G401 (cell line): ENCODE data around the gene HORMAD2. TPM values are rescaled to one million over a fixed set of nuclear protein-coding genes. Genes with fewer than 3 reads are reported as not detected.
"Not testable (repeated sequence)": the region's sequence is repeated elsewhere in the genome, so short reads cannot be mapped to it uniquely, and the experiment has no call there.

Source experiments
- DNase-seq: peaks from one replicate; pipeline ENCODE4 v3.0.0-alpha.2; 2015; ENCODE audit warnings: low spot score
- in situ Hi-C: cut with HindIII; loops from 2 replicates; pipeline ENCODE4 v1.10.0; 2016; ENCODE audit warnings: low sequenced_read_pairs, mixed read lengths
- total RNA-seq: library from RNA; depleted of rRNA; stranded (reverse); fragments of >200 nt; shearing (Covaris generic); gene quantifications from 2 replicates; pipeline ENCODE4 v1.2.3, GENCODE V29; 2014

Gene HORMAD2
- total RNA-seq, 1 experiment from 2014 or later: not detected

DNA sequence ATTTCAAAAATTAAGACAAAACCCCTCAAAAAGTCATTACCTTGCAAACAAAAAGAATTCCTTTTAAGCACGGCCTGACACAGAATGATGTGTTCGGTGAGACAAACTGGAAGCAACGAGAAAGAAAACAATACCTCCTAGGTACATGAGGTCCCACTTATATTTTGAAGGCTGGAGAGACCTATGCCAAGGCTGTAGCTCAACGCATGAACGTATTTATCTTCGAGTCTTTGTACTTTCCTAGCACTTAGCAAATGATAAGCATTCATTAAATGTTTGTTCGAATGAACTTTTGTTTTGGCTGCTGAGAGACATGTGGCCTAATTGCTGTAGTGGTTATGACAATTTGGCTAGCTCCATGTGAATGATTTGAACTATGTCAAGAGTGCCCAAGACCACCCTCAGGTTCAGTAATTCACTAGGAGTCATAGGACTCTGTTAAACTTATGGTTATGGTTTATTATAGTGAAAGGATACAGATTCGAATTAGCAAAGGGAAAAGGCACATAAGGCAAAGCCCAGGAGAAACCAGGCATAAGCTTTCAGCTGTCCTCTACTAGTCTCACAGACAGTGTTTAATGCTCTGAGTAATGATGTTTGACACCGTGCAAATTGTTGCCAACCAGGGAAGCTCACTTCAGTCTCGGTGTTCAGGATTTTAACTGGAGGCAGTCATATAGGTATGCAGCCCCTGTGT is 26.0 kb upstream of the HORMAD2 start:
- DNase-seq: no peak
- in situ Hi-C loops: no loop called here

DNA sequence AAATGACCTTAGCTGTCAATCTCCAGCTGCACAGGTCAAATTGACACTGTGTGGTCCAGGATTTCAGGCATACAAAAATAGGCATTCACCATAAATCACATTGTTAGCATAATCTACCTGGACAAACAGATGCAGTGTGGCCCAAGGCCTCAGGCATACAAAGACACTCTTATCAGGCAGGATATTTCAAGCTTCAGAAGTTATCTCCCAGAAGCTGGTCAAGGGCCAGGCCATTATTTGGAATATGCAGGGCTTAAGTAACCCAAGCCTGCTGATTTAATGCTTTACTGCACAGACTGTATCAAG is 25.5 kb upstream of the HORMAD2 start:
- no peak for DNase-seq
- in situ Hi-C loops: no loop called here

DNA sequence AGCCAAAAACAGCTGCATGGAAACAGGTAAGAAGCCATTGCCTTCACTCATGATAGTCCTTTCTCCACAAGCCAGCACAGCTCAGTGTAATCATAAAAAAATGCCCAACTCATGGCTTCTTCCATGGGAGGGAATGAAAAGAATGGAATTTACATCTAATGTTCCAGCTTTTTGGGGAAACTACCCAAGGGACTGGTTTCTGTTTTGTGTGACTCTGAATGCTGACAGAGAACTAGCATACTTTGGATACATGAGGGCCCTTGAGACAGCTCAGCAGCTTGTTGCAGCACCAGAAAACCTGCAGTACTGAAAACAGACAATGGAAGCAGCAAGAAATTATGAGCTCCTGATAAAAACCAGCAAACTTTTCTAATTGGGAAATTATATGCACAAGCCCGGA is 24.2 kb upstream of the HORMAD2 start:
- DNase-seq: no peak
- in situ Hi-C loops: no loop called here

DNA sequence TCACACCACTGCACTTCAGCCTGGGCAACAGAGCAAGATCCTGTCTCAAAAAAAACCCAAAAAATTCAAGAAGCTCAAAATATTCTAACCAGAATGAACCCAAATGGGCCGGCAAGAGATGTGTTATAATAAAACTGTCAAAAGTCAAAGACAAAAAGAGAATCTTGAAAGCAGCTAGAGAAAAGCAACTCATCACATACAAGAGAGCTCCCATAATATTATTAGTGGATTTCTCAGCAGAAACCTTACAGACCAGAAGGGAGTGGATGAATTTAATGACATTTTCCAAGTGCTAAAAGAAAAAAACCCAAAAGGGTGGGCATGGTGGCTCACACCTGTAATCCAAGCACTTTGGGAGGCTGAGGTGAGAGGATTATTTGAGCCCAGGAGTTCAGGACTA is 22.9 kb upstream of the HORMAD2 start:
- DNase-seq: no peak
- in situ Hi-C loops: no loop called here

DNA sequence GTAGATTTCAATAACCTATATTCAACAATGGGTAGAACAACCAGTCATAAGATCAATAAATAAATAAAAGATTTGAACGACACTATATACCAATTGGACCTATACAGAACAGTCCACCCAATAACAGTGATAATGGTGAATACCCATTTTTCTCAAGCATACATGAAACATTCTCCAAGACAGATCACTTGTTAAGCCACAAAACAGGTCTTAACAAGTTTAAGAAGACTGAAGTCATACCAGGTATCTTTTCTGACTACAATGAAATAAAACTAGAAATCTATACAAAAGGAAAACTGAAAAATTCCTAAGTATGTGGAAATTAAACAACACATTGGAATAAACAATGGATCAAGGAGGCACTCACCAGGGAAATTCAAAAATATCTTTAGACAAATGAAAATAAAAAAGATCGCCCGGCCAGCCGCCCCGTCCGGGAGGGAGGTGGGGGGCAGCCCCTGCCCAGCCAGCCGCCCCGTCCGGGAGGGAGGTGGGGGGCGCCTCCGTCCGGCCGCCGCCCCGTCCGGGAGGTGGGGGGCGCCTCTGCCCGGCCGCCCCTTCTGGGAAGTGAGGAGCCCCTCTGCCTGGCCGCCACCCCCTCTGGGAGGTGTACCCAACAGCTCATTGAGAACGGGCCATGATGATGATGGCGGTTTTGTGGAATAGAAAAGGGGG is 20.8 kb upstream of the HORMAD2 start:
- DNase-seq, in situ Hi-C loops: not testable (repeated sequence)

DNA sequence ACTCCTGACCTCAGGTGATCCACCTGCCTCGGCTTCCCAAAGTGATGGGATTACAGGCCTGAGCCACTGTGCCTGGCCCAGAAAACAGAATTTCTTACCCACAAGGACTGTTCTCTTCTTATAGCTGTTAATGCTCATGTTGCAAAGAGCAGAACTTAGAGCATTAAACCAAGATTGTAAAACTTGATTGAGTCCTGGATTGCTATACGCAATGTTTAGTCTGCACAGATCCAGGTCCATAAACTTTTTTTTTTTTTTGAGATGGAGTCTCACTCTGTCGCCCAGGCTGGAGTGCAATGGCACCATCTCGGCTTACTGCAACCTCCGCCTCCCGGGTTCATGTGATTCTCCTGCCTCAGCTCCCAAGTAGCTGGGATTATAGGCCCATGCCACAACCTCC is 19.2 kb upstream of the HORMAD2 start:
- DNase-seq, in situ Hi-C loops: not testable (repeated sequence)

DNA sequence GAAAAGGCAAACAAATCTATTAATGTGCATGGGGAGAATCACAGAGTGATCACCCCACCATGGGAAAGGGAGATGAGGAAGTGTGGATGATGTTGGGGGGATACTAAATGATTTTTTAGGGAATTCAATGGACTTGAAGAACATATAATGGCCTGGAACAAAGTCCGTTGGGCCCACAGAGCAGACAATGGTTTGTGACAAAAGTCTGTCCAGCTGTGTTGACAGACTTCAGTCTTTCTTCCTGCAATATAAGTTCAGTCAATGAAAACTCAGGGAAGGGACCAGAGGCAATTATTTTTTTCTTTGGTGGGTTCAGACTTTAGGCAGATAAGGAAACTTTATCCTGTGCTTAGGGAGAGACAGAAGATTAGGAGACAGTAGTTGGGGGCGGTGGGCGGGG is 18.0 kb upstream of the HORMAD2 start:
- in situ Hi-C loops: no loop called here
- no peak for DNase-seq

DNA sequence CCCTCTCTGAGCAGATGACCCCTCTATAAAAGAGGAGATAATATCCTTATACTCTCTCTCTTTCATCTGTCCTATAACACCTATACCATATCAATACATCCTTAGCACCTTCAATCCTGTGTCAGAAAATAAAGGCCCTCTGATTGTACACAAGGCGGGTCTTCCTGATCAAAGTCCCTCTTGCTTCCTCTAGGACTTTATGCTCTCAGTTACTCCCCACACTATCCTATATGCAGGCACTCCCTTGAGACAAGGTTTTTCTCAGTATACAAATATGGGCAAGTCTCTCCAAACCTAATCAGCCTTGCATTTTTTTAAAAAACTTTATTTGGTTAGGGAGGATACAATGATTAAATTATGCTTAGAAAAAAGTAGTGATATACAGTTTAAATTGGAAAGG is 17.3 kb upstream of the HORMAD2 start:
- in situ Hi-C loops: no loop called here
- DNase-seq: no peak

DNA sequence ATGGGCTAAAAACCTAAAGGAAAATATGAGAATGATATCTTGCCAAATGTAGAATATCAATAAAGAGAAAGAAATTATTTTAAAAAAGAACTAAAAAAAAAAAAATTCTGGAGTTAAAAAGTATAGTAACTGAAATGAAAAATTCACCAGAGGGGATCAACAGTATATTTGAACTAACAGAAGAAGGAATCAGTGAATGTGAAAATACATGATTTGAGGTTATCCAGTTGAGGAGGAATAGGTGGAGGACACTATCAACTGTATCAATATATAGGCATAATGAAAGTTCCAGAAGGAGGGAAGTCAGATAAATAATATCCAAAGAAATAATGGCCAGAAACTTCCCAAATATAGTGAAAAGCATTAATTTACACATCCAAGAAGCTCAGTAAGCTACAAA is 16.1 kb upstream of the HORMAD2 start:
- in situ Hi-C loops: no loop called here
- no peak for DNase-seq

DNA sequence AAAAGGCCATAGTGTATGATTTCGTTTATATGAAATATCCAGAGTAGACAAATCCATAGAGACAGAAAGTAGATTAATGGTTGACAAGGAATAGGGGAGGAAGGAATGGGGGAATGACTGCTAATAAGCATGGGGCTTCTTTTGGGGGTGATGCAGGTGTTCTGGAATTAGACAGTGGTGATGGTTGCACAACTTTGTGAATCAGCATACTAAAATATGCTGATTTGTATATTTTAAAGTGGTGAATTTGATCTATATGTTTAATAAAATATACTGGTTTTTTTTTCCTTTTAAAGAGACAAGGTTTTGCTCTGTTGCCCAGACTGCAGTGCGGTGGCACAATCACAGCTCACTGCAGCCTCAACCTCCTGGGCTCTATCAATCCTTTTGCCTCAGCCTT is 6.5 kb upstream of the HORMAD2 start:
- no peak for DNase-seq
- in situ Hi-C loops: no loop called here

DNA sequence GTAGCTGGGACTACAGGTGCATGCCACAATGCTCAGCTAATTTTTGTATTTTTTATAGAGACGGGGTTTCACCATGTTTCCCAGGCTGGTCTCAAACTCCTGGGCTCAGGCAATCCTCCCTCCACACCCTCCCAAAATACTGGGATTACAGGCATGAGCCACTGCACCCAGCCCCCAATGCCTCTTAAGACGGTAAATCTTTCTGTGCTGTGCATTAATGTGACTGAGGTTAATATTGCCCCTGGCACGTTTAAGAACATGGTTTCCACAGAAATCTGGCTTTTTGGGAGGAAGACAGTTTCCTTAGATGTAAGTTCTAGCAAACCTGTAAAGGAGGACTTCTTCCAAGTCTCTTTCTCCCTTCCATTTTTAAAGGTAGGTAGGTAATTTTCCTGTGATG is 6.1 kb upstream of the HORMAD2 start:
- no peak for DNase-seq
- in situ Hi-C loops: no loop called here

DNA sequence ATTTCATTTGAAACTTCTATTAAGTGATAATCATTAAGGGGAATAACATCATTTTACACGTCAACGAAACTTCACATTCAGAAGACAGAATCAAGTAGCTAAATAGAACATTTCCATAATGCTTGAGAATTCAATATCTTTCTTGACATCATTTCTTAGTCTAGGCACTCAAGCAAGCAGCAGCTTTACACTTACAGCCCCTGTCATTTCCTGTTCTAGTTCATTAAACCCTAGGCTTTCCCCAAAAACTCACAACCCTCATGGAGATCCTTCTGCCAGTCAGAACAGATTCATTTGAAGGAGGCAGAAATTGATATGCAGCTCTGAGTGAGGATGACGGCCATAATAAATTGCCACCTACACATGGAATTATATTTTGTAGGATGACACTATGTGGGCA is 5.3 kb upstream of the HORMAD2 start:
- in situ Hi-C loops: no loop called here

DNA sequence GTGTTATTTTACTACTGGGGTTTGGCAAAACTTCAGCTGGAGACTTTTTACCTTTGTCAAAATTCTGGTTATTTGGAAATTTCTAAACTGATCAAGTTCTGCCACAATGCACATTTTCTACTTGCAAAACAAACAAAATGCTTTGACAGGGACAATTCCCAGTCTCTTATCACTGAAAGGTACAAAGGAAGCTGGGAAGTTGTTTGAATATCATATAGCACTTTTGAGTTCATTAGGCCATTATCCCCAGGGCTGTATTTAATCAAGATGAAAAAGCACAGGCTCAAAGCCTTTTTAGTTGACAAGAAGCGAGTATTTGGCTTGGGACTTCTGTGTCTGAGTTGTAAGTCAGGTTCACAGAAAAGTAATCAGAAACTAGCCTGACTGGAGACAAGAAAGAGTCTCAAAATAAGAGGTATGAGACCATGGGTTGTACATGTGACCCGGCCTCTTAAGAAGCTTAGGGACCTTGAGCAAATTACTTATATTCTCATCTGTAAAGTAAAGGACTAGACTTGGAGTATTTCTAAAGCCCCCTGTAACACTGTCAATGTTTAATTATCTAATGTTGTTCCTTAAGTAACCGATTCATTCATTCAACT is 2.9 kb upstream of the HORMAD2 start:
- in situ Hi-C loops: no loop called here
- DNase-seq: peak; percentile 11

More for the DNA sequence above, 5.3 kb upstream of the HORMAD2 start:
- no peak for DNase-seq

DNA sequence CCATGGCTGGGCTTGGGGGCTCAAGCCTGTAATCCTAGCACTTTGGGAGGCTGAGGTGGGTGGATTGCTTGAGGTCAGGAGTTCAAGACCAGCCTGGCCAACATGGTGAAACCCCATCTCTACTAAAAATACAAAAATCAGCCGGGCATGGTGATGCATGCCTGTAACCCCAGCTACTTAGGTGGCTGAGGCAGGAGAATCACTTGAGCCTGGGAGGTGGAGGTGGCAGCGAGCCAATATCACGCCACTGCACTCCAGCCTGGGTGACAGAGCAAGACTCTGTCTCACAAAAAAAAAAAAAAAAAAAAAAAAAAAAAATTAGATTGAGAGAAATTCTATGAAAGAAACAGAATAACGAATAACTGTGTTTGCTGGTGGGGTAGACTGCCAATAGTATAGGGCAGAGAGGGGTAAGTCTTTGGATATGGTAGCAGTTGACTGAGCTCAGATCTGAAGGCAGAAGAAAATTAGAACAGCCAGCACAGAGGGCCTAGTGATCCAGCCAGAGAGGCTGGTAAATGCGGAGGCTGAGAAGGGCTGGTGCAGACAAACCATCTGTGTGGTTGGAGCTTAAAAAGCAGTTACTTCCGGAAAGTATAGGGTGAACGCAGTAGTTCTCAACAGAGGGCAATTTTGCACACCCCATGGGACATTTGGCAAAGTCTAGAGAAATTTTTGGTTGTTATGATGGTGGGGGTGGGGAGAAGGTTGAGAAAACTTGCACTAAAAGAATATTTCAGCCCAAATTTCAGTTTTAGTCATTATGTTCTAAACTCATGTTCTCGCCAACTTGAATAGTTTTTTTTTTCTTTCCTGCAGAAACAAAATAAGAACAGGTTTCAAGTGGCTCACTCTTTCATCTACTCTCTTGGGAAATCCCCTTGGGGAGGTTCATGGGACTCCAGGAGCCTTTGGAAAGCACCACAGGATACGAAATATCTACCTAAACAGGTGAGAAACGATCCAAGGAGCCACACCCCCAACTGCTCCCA is 1.6 kb upstream of the HORMAD2 start:
- DNase-seq: no peak
- in situ Hi-C loops: no loop called here

DNA sequence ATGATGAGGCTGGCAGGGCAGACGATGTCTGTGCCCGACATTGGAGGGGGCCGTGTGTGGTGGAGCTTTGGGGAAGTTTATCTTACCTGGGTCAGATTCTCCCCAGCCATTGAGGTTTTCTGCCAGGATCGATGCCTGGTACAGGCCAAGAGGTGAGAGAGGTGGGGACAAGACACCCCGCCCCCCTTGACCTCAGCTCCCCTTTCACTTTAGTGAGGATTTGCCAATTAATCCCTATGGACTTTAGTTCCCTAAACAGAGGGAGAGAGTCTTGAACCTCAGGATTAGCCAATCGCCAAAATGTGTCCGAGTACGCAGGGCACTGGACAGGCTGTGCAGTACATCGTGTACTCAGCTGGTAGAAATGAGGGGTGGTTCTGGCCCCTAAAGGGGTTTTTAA is 541 bp downstream of the HORMAD2 start:
- in situ Hi-C loops: no loop called here
- DNase-seq: no peak

DNA sequence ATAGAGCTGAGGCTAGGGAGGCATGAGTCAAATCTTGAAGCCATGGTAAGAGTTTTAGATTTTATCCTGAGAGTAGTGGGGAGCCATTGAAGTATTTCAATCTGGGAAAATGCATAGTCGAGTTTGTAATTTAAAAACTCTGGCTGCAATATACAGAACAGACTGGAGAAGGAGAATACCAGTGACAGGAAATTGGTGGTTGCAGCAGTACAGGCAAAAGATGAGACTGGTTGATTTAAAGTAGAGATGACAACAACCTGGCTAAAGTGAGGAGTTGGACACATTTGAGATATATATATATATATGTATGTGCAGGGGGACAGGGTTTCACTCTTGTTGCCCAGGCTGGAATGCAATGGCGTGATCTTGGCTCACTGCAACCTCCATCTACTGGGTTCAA is 6.2 kb downstream of the HORMAD2 start:
- in situ Hi-C loops: no loop called here
- no peak for DNase-seq

DNA sequence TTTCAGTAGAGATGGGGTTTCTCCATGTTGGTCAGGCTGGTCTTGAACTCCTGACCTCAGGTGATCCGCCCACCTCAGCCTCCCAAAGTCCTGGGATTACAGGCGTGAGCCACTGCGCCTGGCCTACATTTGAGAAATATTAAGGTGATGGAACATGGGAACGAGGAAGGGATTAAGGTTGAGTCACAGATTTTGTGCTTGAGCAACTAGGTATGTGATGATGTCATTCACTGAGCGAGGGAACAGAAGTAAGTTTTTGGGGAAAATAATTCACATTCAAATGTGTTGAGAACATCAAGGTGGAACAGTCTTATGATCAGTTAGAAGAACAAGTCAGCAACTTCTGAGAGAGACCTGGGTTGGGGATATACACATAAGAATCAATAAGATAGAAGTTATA is 6.8 kb downstream of the HORMAD2 start:
- in situ Hi-C loops, DNase-seq: not testable (repeated sequence)

DNA sequence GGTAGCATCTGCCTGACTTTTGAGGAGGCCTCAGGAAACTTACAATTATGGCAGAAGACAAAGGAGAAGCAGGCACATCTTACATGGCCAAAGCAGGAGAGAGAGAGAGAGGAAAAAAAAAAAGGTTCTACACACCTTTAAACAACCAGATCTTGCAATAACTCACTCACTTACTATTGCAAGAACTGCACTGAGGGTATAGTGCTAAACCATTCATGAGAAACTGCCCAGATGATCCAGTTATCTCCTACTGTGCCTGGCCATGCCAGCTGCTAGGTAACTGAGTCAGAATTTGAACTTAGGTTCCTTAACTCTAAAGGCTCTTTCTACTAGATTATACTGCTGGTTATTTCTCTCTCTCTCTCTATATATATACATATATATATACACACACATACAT is 7.3 kb downstream of the HORMAD2 start:
- in situ Hi-C loops: no loop called here

DNA sequence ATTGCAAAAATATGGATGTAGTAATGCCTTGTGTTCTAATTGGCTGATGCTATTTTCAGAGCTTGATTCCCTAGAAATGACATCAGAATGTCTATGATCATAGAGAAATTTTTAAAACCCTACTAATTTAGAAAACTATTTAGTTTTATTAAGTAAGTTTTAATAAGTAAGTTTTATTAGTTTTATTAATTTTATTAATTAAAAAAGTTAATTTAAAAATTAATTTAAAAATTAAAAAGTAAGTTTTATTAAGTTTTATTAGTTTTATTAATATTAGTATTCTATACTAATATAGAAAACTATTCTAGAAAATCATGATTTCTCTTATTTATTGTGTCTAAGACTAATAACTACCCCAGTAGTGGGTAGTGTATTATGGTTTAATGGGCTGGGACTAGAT is 8.2 kb downstream of the HORMAD2 start:
- in situ Hi-C loops: no loop called here
- DNase-seq: no peak

More for the DNA sequence above, 7.3 kb downstream of the HORMAD2 start:
- no peak for DNase-seq

DNA sequence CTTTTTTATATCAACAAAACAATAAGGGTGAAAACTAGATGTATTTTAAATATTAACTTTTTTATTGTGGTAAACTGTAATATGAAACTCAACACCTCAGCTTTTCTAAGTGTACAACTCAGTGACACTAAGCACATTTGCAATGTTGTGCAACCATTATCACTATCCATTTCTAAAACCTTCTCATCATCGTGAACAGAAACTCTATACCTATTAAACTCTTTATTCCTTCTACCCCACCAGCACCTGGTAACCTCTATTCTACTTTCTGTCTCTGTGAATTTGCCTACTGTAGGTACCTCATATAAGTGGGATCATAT is 9.4 kb downstream of the HORMAD2 start:
- no peak for DNase-seq
- in situ Hi-C loops: no loop called here
